GM19025 (cell line): ENCODE results near the gene TTC38.

ENCODE experiments used
- ATAC-seq: cut with Tn5 transposase; IDR thresholded peaks from one replicate; pipeline ENCODE4 v1.9.1; 2021; ENCODE audit warnings: mild to moderate bottlenecking, low read depth, moderate library complexity; ENCODE audit not compliant: unreplicated experiment

Gene TTC38

GRCh38 chr22:46322711-46323110, 54.9 kb downstream of the TTC38 start:
- no peak for ATAC-seq

DNA sequence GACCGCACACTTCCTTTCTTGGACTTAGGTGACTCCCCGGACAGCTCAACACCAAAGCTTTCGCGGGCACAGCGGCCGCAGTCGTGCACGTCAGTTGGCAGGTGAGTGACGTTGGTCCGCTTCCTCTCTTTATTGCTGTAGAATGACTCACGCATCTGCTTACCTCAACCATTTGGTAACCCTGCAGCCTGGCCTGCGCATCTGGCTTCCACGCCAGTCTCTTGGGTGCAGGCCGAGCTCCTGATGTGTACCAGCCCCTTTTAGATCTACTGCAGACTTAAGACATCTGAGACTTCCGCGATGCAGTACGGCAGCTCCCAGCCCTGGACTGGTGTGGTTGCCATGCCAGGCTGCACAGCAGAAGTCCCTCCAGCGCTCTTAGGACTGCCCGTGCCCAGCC, 55.4 kb downstream of the TTC38 start:
- ATAC-seq = no peak

DNA sequence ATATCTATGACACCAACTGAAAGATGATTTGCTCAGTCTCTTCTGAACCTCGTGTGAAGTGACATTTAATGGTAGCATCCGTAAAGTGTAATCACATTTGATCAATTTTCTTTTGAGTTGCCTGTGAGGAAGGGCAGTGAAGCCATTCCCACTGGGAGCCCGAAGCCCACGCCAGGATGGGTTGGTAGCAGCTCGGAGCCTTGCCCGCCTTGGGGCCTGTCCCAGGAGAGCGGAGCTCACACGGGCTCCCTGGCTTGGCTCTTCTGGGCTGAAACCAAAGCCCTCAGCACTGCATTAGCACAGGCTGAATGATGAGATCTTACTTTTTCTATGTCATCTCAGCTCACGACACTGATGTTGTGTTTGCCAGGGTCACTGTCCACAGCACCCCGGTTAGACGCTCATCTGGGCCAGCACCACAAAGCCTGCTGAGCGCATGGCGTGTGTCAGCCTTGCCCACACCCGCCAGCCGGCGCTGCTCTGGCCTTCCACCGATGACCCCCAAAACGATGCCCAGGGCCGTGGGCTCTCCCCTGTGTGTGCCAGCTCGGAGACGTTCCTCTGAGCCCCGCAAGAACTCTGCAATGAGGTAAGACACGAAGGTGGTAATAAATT, 58.4 kb downstream of the TTC38 start:
- no peak for ATAC-seq

DNA sequence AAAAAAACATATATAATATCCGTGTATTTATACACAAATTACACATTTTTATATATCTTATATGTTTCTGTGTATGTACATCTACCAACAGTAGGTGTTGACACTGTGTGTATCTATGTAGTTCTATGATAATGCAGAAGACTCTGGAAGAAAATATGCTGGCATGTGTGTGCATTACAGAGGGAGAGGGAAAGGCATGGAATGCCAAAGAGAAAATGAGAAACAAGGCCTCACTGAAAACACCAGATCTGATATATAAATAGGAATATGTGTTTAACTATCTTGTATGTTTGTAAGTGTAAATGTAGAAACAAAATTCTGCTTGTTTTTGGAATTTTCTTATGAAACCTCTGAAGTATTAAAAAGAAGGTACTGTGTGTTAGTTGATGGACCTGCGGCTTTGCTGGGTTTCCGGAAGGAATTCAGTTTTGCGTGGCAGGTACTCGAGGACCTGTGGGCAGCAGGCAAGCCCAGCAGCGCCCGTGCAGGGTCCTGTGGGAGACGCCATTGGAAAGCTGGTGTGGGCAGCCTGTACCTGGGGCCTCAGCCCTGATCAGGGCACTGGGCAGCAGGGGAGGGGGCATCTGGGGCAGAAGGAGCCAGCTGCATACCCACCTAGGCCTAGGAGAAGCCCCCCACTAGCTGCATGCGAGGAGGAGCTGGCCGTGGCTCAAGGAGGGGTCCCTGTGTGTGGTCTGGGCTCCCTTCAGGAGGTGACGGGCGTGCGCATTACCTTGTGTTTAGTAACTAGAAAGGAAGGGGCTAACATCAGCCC, 60.1 kb downstream of the TTC38 start:
- no peak for ATAC-seq

DNA sequence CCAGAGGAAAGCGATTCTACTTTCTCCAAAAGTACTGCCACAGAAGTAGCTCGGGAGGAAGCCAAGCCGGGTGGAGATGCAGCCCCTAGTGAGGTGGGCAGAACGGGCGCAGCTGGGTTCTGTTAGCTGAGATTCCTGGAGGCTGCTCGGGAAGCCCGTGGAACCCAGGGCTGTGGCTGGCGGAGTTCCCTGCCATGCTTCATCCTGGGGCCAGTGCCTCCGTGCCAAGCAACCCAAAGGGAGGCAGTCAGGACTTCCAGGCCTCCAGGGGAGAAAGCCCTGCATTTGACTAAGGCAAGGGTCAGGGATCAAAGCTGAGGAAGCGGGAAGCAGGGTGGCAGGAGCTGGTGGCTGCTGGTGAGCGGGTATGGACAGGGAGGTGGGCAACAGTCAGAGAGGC, 61.0 kb downstream of the TTC38 start:
- ATAC-seq = no peak

- ATAC-seq = no peak
Measured at GRCh38 chr22:46329616-46330015, 61.8 kb downstream of the TTC38 start.

GRCh38 chr22:46330426-46330825, 62.6 kb downstream of the TTC38 start:
- no peak for ATAC-seq

GRCh38 chr22:46331496-46331895, 63.7 kb downstream of the TTC38 start:
- no peak for ATAC-seq

GRCh38 chr22:46335201-46336118, 67.7 kb downstream of the TTC38 start, which contains the start of gene TRMU:
TSS of gene TRMU (plus strand) at chr22:46335714. CDS start at chr22:46335765, 51 bp downstream.
- ATAC-seq = peak; percentile 84

DNA sequence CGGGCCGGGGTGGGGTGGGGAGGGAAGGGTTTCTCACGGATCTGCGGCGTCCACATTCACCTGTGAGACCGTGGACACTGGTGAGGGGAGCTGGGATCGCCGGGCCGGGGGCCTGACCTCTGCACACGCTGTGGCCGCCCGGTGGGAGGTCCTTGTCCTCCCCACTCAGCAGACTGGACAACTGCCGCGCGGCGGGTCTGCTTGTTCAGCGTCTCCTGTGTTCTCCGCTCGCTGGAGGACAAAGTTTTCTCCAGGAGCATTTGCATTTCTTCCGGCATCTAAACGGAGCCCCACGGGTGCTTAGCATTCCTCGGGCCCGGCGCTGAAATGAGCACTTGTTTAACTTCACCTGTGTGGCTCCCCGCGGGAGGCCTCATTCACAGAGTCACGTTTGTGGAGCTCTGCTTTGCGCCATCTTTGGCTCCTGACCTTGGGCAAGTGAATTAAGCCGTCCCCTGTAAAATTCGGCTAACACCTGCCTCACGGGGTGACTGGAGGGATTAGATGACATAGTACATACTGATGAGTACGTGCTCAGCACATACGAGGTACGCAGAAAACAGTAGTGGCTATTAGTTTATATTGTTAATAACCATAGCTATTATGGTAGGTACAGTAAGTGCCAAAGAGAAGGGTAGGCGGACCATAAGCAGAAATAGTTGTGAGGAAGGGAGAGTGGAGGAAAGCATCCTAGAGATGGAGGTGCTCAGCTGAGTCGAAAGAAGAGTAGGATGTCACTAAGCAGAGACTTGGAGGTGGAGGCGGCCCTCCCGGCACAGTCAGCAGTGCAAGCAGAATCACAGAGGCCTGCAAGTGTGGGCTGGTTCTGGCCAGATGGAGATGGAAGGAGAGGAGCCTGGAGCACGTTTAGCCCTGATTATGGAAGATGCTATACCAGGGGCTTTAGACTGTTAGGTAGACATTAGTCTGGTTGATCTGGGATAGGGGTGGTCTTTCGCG, 68.6 kb downstream of the TTC38 start:
- no peak for ATAC-seq

DNA sequence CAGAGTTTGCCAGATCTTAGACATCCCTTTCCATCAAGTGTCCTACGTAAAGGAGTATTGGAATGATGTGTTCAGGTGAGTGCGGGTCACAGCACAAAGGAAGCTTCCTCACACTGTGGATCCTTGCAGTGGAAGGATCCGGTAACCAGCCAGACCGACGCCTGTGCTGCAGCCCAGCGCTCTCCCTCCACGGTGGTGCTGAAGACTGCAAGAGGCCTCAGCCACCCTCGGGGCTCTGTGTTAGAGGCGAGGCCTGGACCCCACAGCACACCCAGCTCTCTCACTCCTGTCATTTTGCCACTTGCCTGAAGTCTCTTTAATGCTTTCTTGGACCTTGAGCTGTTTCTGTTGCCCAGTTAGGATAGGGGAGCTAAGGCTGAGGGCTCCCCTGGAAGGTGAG, 70.1 kb downstream of the TTC38 start:
- ATAC-seq = no peak

- ATAC-seq = no peak
Measured at GRCh38 chr22:46338636-46339035, 70.8 kb downstream of the TTC38 start.

DNA sequence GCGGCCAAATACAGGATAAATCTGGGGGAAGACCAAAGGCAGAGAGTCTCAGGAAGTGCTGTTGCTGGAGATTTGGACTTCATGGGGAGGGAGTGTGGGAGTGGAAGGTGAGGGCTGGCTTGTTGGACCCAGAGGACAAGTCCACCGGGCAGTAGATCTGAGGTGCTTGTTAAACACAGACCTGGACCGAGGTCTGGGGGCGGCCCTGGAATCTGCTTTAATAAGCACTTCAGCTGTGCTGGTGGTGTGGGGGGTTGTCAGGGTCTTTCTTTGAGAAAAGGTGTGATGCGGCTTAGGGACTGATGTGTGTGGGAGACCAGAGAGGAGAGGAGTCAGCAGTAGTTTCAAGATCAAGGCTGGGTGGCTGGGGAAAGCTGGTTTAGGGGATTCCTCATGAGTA, 72.1 kb downstream of the TTC38 start:
- no peak for ATAC-seq

- ATAC-seq = no peak
Measured at GRCh38 chr22:46340676-46341075, 72.9 kb downstream of the TTC38 start.
